ENCODE data around the gene MGLL. TPM values are rescaled to one million over a fixed set of nuclear protein-coding genes. Genes with fewer than 3 reads are reported as not detected.

Gene MGLL
- total and polyA plus RNA-seq, 2 experiments from 2014 or later: 58.7 to 184 TPM

DNA sequence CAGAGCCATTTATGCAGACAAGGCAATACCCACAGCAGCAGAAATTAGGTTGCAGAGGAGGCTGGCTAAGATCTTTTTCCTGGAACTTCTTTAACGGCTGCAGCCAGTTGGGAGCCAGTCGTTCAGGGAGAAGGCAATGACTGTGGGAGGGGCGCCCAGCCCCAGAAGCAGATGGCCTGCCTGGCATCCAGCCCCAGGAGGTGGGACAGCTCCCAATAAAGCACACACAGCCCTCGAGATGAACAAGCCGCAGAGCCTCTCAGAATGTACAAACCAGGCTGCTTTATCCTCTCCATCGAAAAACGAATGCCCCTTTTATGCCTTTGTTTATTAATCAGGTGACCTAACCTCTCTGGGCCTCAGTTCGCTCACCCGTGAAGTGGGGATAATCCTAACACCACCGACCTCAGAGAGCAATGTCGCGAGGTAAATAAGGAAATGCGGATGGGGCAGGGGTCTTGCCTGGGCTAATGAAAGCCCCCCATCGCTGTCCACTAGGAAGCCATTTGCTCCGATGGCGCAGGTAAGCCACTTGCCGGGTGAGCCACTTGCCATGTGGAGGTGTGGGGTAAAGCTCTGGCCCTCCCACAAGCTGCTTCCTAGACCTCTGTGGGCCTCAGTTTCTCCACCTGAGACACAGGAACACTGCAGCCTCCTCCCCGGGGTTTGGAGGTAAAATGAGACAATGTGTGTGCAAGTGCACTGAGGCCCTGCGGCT, 35.8 kb downstream of the MGLL start:
- Histone ChIP-seq H3K79me2 (ENCODE audit: insufficient read depth) (peaks cover 67% of the 10 kb centered on the region), H3K9ac (no peak overlapping the region), H3K36me3 (ENCODE audit: low read depth) (no peaks in the 10 kb centered on the region), H3K4me1 (ENCODE audit: insufficient read depth) (peaks cover 39% of the 10 kb centered on the region), H2AFZ (no peak overlapping the region), H3K27me3 (replicated peaks; ENCODE audit: insufficient read depth) (no peaks in the 10 kb centered on the region), H4K20me1 (ENCODE audit: insufficient read depth) (no peaks in the 10 kb centered on the region), H3K4me2 (ENCODE audit: unreplicated experiment) (no peak overlapping the region), H3K4me3 (no peak overlapping the region), H3F3A (ENCODE audit: insufficient read depth) (peaks cover 18% of the 10 kb centered on the region), H3K9me2 (ENCODE audit: insufficient read depth) (no peaks in the 10 kb centered on the region), H3K27ac (no peak overlapping the region), H3K9me3 (ENCODE audit: low read depth) (no peaks in the 10 kb centered on the region)
- peak; percentile 48 for DNase-seq
- WGBS, 2 experiments (ENCODE audit: low coverage in 1 of 2, low lambda C conversion rate in 2 of 2, missing lambda C conversion rate in 2 of 2): 56 to 59% methylated on average over 19 of the region's 19 CpGs
- TF ChIP-seq EZH2 (IDR thresholded peaks at IDR 0.05; ENCODE audit: insufficient read depth, poor library complexity, severe bottlenecking): no peak
- in situ Hi-C loops (cut with MboI): no loop called here

DNA sequence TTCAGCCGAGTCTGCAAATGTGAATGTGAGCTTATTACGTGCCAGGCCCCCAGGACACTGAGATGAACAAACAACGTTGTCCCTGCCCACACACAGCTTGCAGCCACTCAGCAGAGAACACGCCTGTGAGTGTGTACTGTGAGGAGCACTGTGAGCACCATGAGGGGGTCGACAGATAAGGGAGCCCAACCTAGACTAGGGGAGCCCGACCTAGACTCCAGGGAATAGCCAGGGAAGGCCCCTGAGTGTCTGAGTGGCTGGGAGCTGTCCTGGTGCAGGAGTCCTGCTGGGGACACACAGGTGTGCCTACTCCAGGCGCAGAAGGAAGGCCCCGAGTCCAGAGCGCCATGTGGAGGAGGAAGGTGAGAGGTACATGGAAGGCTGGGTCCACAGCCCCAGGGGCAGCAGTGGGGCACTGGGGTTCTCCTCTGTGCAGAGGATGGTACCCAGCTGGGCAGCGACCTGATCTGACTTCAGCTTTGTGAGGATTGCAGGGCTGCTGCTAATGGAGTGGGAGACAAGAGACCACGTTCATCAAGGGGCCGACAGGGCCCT, 36.5 kb downstream of the MGLL start:
- Histone ChIP-seq H3K4me2 (ENCODE audit: unreplicated experiment) (no peak overlapping the region), H3K4me3 (no peak overlapping the region), H3F3A (ENCODE audit: insufficient read depth) (peaks cover 19% of the 10 kb centered on the region), H3K27me3 (replicated peaks; ENCODE audit: insufficient read depth) (no peaks in the 10 kb centered on the region), H3K9me2 (ENCODE audit: insufficient read depth) (no peaks in the 10 kb centered on the region), H2AFZ (no peak overlapping the region), H3K4me1 (ENCODE audit: insufficient read depth) (peaks cover 39% of the 10 kb centered on the region), H3K79me2 (ENCODE audit: insufficient read depth) (peaks cover 67% of the 10 kb centered on the region), H3K36me3 (ENCODE audit: low read depth) (no peaks in the 10 kb centered on the region), H3K9ac (no peak overlapping the region), H3K27ac (no peak overlapping the region), H3K9me3 (ENCODE audit: low read depth) (no peaks in the 10 kb centered on the region), H4K20me1 (ENCODE audit: insufficient read depth) (no peaks in the 10 kb centered on the region)
- no peak for DNase-seq
- WGBS, 2 experiments (ENCODE audit: low coverage in 1 of 2, low lambda C conversion rate in 2 of 2, missing lambda C conversion rate in 2 of 2): 81 to 84% methylated on average over 12 of the region's 12 CpGs
- TF ChIP-seq EZH2phosphoT487 (IDR thresholded peaks at IDR 0.05; ENCODE audit: insufficient read depth, low read depth) (no peak), EZH2 (IDR thresholded peaks at IDR 0.05; ENCODE audit: insufficient read depth, poor library complexity, severe bottlenecking) (no peak)
- in situ Hi-C loops (cut with MboI): no loop called here

DNA sequence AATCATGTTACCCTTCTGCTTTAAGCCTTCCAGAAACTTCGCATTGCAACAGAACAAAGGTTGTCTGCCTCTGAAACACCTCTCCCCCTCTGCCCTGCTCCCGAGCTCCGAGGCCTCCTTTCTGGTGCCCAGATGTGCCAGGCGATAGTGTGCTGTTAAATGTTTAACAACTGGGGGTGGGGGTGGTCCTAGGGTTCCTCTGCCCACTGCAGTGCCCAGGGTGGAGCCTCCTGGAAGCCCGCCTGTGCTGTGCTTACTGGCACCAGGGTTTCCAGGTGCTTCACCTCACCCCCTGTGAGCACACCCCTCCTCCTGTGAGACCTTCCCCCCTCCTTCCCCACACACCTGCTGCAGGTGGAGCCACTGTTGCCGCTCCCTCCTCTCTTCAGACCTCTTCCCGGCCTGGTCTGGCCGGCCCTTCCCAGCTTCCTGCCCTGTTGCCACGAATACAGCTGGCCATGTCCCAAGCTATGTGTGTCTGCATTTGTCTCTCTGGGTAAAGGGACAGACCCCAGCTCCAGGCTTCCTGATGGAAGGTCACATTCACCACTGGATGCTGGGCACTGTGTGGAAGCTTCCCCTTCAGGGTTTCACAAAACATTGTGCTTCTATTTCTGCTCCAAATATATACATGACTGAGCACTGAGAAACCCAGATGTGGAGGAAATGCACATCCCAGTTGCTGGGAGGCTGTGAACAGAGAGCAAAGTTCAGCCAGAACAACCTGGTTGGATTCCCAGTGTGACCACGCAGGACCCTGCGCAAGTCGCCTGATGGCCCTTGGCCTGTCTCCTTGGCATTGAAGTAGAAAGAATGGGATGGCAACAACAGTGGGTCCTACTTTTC, 37.2 kb downstream of the MGLL start:
- in situ Hi-C loops (cut with MboI): no loop called here

DNA sequence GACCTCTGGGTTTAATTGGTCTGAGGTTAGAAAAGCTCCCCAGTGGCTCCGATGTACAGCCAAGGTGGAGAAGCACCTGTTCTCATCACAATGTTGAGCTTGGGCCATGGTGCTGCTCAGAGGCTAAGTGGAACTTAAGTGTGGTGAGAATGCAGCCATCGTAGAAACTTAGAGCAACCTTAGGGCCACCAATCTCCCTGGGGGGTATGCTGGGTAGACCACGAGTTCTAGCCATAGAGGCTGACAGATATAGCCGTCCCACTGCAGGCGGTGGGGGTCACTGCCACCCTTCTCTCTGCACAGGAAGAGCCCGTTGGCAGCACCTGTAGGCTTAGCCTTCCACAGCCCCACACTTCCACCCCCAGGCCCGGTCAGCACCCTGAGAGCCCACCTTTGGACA, 38.0 kb downstream of the MGLL start:
- Histone ChIP-seq H3K4me1 (ENCODE audit: insufficient read depth) (peaks cover 43% of the 10 kb centered on the region), H4K20me1 (ENCODE audit: insufficient read depth) (no peaks in the 10 kb centered on the region), H3K4me2 (ENCODE audit: unreplicated experiment) (no peak overlapping the region), H2AFZ (no peak overlapping the region), H3K79me2 (ENCODE audit: insufficient read depth) (peaks cover 65% of the 10 kb centered on the region), H3K36me3 (ENCODE audit: low read depth) (peaks cover 7% of the 10 kb centered on the region; the same call in 1 of the 2 replicates), H3K9me3 (ENCODE audit: low read depth) (no peaks in the 10 kb centered on the region), H3K27me3 (replicated peaks; ENCODE audit: insufficient read depth) (no peaks in the 10 kb centered on the region), H3F3A (ENCODE audit: insufficient read depth) (peaks cover 31% of the 10 kb centered on the region), H3K9me2 (ENCODE audit: insufficient read depth) (no peaks in the 10 kb centered on the region), H3K9ac (no peak overlapping the region), H3K4me3 (no peak overlapping the region), H3K27ac (no peak overlapping the region)
- in situ Hi-C loops (cut with MboI): no loop called here
- TF ChIP-seq EZH2phosphoT487 (IDR thresholded peaks at IDR 0.05; ENCODE audit: insufficient read depth, low read depth) (no peak), EZH2 (IDR thresholded peaks at IDR 0.05; ENCODE audit: insufficient read depth, poor library complexity, severe bottlenecking) (no peak)
- 89% methylated on average over 7 of the region's 7 CpGs for WGBS, 2 experiments (ENCODE audit: low coverage in 1 of 2, low lambda C conversion rate in 2 of 2, missing lambda C conversion rate in 2 of 2)
- DNase-seq: no peak

More for the DNA sequence above, 37.2 kb downstream of the MGLL start:
- WGBS, 2 experiments (ENCODE audit: low coverage in 1 of 2, low lambda C conversion rate in 2 of 2, missing lambda C conversion rate in 2 of 2): 91 to 95% methylated on average over 12 of the region's 12 CpGs
- no peaks in the 10 kb centered on the region for H3K27me3 ChIP-seq (replicated peaks; ENCODE audit: insufficient read depth)
- H3K27ac ChIP-seq: no peak overlapping the region
- H3K9me3 ChIP-seq (ENCODE audit: low read depth): no peaks in the 10 kb centered on the region
- peaks cover 43% of the 10 kb centered on the region for H3K4me1 ChIP-seq (ENCODE audit: insufficient read depth)
- H2AFZ ChIP-seq: no peak overlapping the region
- TF ChIP-seq EZH2phosphoT487 (IDR thresholded peaks at IDR 0.05; ENCODE audit: insufficient read depth, low read depth) (no peak), EZH2 (IDR thresholded peaks at IDR 0.05; ENCODE audit: insufficient read depth, poor library complexity, severe bottlenecking) (no peak)
- H3K9ac ChIP-seq: no peak overlapping the region
- H3K36me3 ChIP-seq (ENCODE audit: low read depth): 0 out of 2 replicates have a peak, but pooled peaks cover 2% of the 10 kb centered on the region
- H3F3A ChIP-seq (ENCODE audit: insufficient read depth): peaks cover 26% of the 10 kb centered on the region
- H3K9me2 ChIP-seq (ENCODE audit: insufficient read depth): no peaks in the 10 kb centered on the region
- H3K4me3 ChIP-seq: no peak overlapping the region
- H3K79me2 ChIP-seq (ENCODE audit: insufficient read depth): peaks cover 65% of the 10 kb centered on the region
- H3K4me2 ChIP-seq (ENCODE audit: unreplicated experiment): no peak overlapping the region
- no peak for DNase-seq
- no peaks in the 10 kb centered on the region for H4K20me1 ChIP-seq (ENCODE audit: insufficient read depth)
